ENCODE measurements around the gene PNMT.

Gene PNMT

GRCh38 chr17:39653662-39654331 lies 14.5 kb upstream of the PNMT start:
- Histone ChIP-seq H3K36me3 (ENCODE audit: control insufficient read depth, insufficient read depth, low read length) (no peaks in the 10 kb centered on the region), H4K8ac (ENCODE audit: low read depth, low read length) (no peak overlapping the region), H3K4ac (ENCODE audit: low read depth, low read length) (no peak overlapping the region), H2AK5ac (ENCODE audit: low read length) (peak overlapping the region; percentile 22), H4K5ac (ENCODE audit: low read length) (no peak overlapping the region), H3K79me2 (ENCODE audit: control insufficient read depth, insufficient read depth, low read length) (no peaks in the 10 kb centered on the region), H2BK5ac (ENCODE audit: low read length) (no peak overlapping the region), H3K4me1 (ENCODE audit: control insufficient read depth, low read depth, low read length) (peaks cover 10% of the 10 kb centered on the region), H2BK15ac (replicated peaks; ENCODE audit: low read depth) (no peak overlapping the region), H3K9ac (ENCODE audit: low read length) (no peak overlapping the region), H3K4me2 (ENCODE audit: low read length) (no peak overlapping the region), H3K4me3 (ENCODE audit: low read length) (no peak overlapping the region), H3K56ac (ENCODE audit: low read length) (peak overlapping the region; percentile 65), H2BK120ac (ENCODE audit: low read depth, low read length) (no peak overlapping the region), H3K23ac (ENCODE audit: low read length) (no peak overlapping the region), H3K18ac (ENCODE audit: low read length) (no peak overlapping the region), H3K27me3 (ENCODE audit: insufficient read depth, low read length, poor library complexity) (no peaks in the 10 kb centered on the region), H3K79me1 (ENCODE audit: low read length) (peaks cover 1% of the 10 kb centered on the region), H3K27ac (ENCODE audit: low read depth, low read length) (no peak overlapping the region)
- no CpG with 5 or more reads among the region's 14 CpGs for WGBS (ENCODE audit: extremely low coverage, insufficient coverage, low lambda C conversion rate)
- DNase-seq: peak; percentile 84

- H3K79me2 ChIP-seq (ENCODE audit: control insufficient read depth, insufficient read depth, low read length): no peaks in the 10 kb centered on the region
- DNase-seq: no peak
- H3K23ac ChIP-seq (ENCODE audit: low read length): no peak overlapping the region
- H2AK5ac ChIP-seq (ENCODE audit: low read length): no peak overlapping the region
- H3K56ac ChIP-seq (ENCODE audit: low read length): no peak overlapping the region
- no peak overlapping the region for H4K5ac ChIP-seq (ENCODE audit: low read length)
- H3K27ac ChIP-seq (ENCODE audit: low read depth, low read length): no peak overlapping the region
- H3K4me1 ChIP-seq (ENCODE audit: control insufficient read depth, low read depth, low read length): peaks cover 10% of the 10 kb centered on the region
- no CpG with 5 or more reads among the region's 2 CpGs for WGBS (ENCODE audit: extremely low coverage, insufficient coverage, low lambda C conversion rate)
- no peak overlapping the region for H3K4ac ChIP-seq (ENCODE audit: low read depth, low read length)
- no peak overlapping the region for H2BK120ac ChIP-seq (ENCODE audit: low read depth, low read length)
- H3K4me2 ChIP-seq (ENCODE audit: low read length): no peak overlapping the region
- no peak overlapping the region for H2BK5ac ChIP-seq (ENCODE audit: low read length)
- H4K8ac ChIP-seq (ENCODE audit: low read depth, low read length): no peak overlapping the region
- no peak overlapping the region for H3K9ac ChIP-seq (ENCODE audit: low read length)
- H3K27me3 ChIP-seq (ENCODE audit: insufficient read depth, low read length, poor library complexity): no peaks in the 10 kb centered on the region
- no peaks in the 10 kb centered on the region for H3K36me3 ChIP-seq (ENCODE audit: control insufficient read depth, insufficient read depth, low read length)
- no peak overlapping the region for H2BK15ac ChIP-seq (replicated peaks; ENCODE audit: low read depth)
- peaks cover 1% of the 10 kb centered on the region for H3K79me1 ChIP-seq (ENCODE audit: low read length)
- no peak overlapping the region for H3K4me3 ChIP-seq (ENCODE audit: low read length)
- H3K18ac ChIP-seq (ENCODE audit: low read length): no peak overlapping the region
Observed at GRCh38 chr17:39655105-39655504, 13.1 kb upstream of the PNMT start.

- Histone ChIP-seq H2BK120ac (ENCODE audit: low read depth, low read length) (no peak overlapping the region), H3K23ac (ENCODE audit: low read length) (no peak overlapping the region), H3K4me1 (ENCODE audit: control insufficient read depth, low read depth, low read length) (peaks cover under 1% of the 10 kb centered on the region), H3K4ac (ENCODE audit: low read depth, low read length) (no peak overlapping the region), H3K27me3 (ENCODE audit: insufficient read depth, low read length, poor library complexity) (no peaks in the 10 kb centered on the region), H2AK5ac (ENCODE audit: low read length) (no peak overlapping the region), H3K18ac (ENCODE audit: low read length) (no peak overlapping the region), H2BK15ac (replicated peaks; ENCODE audit: low read depth) (no peak overlapping the region), H3K4me2 (ENCODE audit: low read length) (no peak overlapping the region), H4K8ac (ENCODE audit: low read depth, low read length) (no peak overlapping the region), H3K79me1 (ENCODE audit: low read length) (peaks cover 1% of the 10 kb centered on the region), H3K79me2 (ENCODE audit: control insufficient read depth, insufficient read depth, low read length) (no peaks in the 10 kb centered on the region), H3K4me3 (ENCODE audit: low read length) (no peak overlapping the region), H4K5ac (ENCODE audit: low read length) (no peak overlapping the region), H3K36me3 (ENCODE audit: control insufficient read depth, insufficient read depth, low read length) (no peaks in the 10 kb centered on the region), H3K27ac (ENCODE audit: low read depth, low read length) (no peak overlapping the region), H3K9ac (ENCODE audit: low read length) (no peak overlapping the region), H2BK5ac (ENCODE audit: low read length) (no peak overlapping the region), H3K56ac (ENCODE audit: low read length) (no peak overlapping the region)
- WGBS (ENCODE audit: extremely low coverage, insufficient coverage, low lambda C conversion rate): no CpG with 5 or more reads among the region's 11 CpGs
- no peak for DNase-seq
Observed at GRCh38 chr17:39658346-39658745, 9.9 kb upstream of the PNMT start.

DNA sequence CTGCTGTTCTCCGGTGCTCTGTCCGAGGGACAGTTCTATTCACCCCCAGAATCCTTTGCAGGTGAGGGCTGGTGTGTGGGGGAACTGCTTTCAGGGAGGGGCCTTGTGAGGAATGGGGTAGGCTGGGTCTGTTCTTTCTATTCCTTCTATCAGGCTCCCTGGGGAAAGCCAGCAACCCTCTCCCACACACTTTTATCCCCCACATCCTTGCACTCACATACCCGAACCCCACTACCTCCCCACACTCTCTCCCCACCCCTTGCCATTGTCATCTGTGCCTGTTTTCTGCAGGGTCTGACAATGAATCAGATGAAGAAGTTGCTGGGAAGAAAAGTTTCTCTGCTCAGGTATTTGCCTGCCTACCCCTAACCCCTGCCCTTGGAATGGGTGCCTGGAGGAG lies 9.5 kb upstream of the PNMT start:
- no peak overlapping the region for H3K4me3 ChIP-seq (ENCODE audit: low read length)
- no peak overlapping the region for H2BK15ac ChIP-seq (replicated peaks; ENCODE audit: low read depth)
- no peak overlapping the region for H3K18ac ChIP-seq (ENCODE audit: low read length)
- no peak overlapping the region for H4K8ac ChIP-seq (ENCODE audit: low read depth, low read length)
- H3K79me1 ChIP-seq (ENCODE audit: low read length): no peaks in the 10 kb centered on the region
- no peak overlapping the region for H3K4me2 ChIP-seq (ENCODE audit: low read length)
- no peak overlapping the region for H3K27ac ChIP-seq (ENCODE audit: low read depth, low read length)
- no peaks in the 10 kb centered on the region for H3K27me3 ChIP-seq (ENCODE audit: insufficient read depth, low read length, poor library complexity)
- no peaks in the 10 kb centered on the region for H3K79me2 ChIP-seq (ENCODE audit: control insufficient read depth, insufficient read depth, low read length)
- no peak for DNase-seq
- WGBS (ENCODE audit: extremely low coverage, insufficient coverage, low lambda C conversion rate): no CpG with 5 or more reads among the region's 3 CpGs
- no peak overlapping the region for H3K9ac ChIP-seq (ENCODE audit: low read length)
- no peak overlapping the region for H3K56ac ChIP-seq (ENCODE audit: low read length)
- no peak overlapping the region for H2BK5ac ChIP-seq (ENCODE audit: low read length)
- no peaks in the 10 kb centered on the region for H3K4me1 ChIP-seq (ENCODE audit: control insufficient read depth, low read depth, low read length)
- no peak overlapping the region for H4K5ac ChIP-seq (ENCODE audit: low read length)
- no peak overlapping the region for H2AK5ac ChIP-seq (ENCODE audit: low read length)
- H3K4ac ChIP-seq (ENCODE audit: low read depth, low read length): no peak overlapping the region
- H2BK120ac ChIP-seq (ENCODE audit: low read depth, low read length): no peak overlapping the region
- no peak overlapping the region for H3K23ac ChIP-seq (ENCODE audit: low read length)
- no peaks in the 10 kb centered on the region for H3K36me3 ChIP-seq (ENCODE audit: control insufficient read depth, insufficient read depth, low read length)

GRCh38 chr17:39659279-39660010 lies 8.8 kb upstream of the PNMT start:
- H3K79me1 ChIP-seq (ENCODE audit: low read length): no peaks in the 10 kb centered on the region
- H3K27ac ChIP-seq (ENCODE audit: low read depth, low read length): no peak overlapping the region
- peaks cover 2% of the 10 kb centered on the region for H3K4me1 ChIP-seq (ENCODE audit: control insufficient read depth, low read depth, low read length)
- no peak overlapping the region for H2BK5ac ChIP-seq (ENCODE audit: low read length)
- H3K56ac ChIP-seq (ENCODE audit: low read length): no peak overlapping the region
- no peak overlapping the region for H3K4me2 ChIP-seq (ENCODE audit: low read length)
- H3K9ac ChIP-seq (ENCODE audit: low read length): no peak overlapping the region
- DNase-seq: no peak
- no peak overlapping the region for H3K4me3 ChIP-seq (ENCODE audit: low read length)
- H4K8ac ChIP-seq (ENCODE audit: low read depth, low read length): no peak overlapping the region
- no peak overlapping the region for H4K5ac ChIP-seq (ENCODE audit: low read length)
- no CpG with 5 or more reads among the region's 15 CpGs for WGBS (ENCODE audit: extremely low coverage, insufficient coverage, low lambda C conversion rate)
- no peak overlapping the region for H3K4ac ChIP-seq (ENCODE audit: low read depth, low read length)
- H3K23ac ChIP-seq (ENCODE audit: low read length): no peak overlapping the region
- H3K79me2 ChIP-seq (ENCODE audit: control insufficient read depth, insufficient read depth, low read length): no peaks in the 10 kb centered on the region
- H2BK120ac ChIP-seq (ENCODE audit: low read depth, low read length): no peak overlapping the region
- H2BK15ac ChIP-seq (replicated peaks; ENCODE audit: low read depth): no peak overlapping the region
- H2AK5ac ChIP-seq (ENCODE audit: low read length): no peak overlapping the region
- no peak overlapping the region for H3K18ac ChIP-seq (ENCODE audit: low read length)
- no peaks in the 10 kb centered on the region for H3K27me3 ChIP-seq (ENCODE audit: insufficient read depth, low read length, poor library complexity)
- no peaks in the 10 kb centered on the region for H3K36me3 ChIP-seq (ENCODE audit: control insufficient read depth, insufficient read depth, low read length)
